Hematopoietic multipotent progenitor cell treated with erythropoietin and hydrocortisone succinate and interleukin-3 and kit ligand, for 15 days (in vitro differentiated cells): Measurements from ENCODE around the gene DPYD.

Experiments used
- DNase-seq: peaks from one replicate; pipeline ENCODE4 v3.0.0-alpha.2; 2015; ENCODE audit warnings: low spot score

DPYD gene

DNA sequence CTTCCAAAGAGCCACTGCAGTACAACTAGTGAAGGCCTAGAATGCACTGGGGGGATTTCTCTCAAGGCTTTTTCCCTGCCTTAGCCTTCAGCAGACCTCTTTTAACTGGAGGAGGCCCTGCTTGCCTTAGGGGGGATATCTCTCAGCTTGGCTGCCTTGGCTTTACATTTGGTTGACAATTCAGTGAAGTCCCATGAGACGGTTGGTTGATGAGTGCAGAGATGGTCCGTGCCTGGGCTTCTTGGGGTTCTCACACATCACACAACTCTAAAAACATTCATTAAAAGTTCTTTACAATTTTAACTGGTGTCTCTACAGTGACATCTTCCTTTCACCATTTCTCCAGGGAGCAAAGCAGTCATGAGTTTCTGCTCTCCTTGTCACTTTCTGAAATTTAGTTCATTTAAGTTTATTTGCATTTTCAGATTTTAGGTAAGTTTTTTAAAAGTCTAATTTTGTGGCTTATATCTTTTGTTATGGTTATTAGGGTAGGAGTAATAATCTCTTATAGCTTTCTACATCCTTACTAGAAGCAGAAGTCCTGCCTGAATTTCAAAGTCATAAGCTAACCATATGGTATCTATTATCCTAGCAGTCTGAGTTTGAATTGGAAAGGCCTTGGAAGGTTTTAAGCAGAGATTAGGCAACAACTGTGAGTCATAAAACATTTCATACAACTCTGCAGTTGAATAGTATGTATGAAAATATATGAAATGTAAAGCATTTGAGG is 487.6 kb downstream of the DPYD start:
- no peak for DNase-seq

DNA sequence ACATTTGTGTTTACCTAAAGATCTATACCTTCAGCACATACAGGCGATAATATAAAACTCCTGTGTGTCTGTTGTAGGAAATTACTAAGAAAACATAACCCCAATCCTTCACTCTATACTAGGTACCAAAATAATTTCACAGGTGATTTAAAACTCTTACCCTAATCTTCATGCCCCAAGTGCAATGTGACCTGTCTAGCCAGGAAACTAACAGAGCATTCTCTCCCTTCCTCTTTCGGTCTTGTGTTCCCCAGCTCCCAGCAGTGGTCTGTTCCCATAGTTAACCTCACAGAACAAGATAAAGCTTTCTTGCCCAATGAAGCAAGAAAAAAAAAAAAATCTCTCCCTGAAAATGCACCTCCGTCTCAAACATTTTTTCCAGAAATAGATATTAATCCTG is 493.5 kb downstream of the DPYD start:
- DNase-seq = no peak

- DNase-seq = no peak
These were observed 496.6 kb downstream of the DPYD start for GRCh38 chr1:97424209-97424608.

DNA sequence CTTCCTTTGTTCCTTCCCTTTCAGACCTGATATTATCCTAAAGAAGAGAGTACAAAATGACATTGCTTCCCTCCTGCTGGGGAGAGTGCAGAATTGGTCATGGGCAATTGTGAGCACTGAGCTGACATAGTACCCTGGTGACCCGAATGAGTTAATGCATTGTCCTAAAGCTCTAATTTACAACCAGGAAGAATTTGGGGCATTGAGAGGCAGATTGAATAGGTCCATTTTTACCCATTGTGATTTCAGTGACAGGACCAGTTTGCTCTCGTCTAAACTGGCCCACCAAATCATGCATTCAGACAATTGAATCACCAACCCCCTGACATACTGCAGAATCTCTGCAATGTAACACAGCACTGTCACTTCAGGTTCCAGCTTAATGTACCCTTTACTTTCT is 497.4 kb downstream of the DPYD start:
- no peak for DNase-seq

DNA sequence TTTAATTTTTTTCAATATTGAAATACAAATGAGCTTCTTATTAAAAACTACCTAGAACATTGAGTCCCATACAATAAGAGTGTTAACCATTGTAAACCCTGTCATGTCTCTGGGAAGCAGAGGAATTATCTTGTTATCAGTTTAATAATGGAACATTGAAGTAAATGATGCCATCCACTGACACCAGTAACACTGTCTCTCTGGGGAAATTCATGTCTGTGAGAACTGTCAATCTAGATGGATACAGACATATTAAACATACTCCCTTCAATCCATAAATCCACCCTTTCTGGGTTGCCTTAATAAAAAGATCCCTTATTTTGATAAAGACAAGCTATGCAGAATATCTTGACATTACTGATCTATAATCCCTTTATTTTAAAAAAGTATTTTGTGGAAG is 503.2 kb downstream of the DPYD start:
- no peak for DNase-seq

- no peak for DNase-seq
These were observed 506.0 kb downstream of the DPYD start for GRCh38 chr1:97414682-97415312.

- no peak for DNase-seq
These were observed 508.1 kb downstream of the DPYD start for GRCh38 chr1:97412737-97413136.

GRCh38 chr1:97412166-97412565 is 508.7 kb downstream of the DPYD start:
- no peak for DNase-seq

GRCh38 chr1:97396463-97396862 is 524.4 kb downstream of the DPYD start:
- no peak for DNase-seq

- DNase-seq = no peak
These were observed 528.1 kb downstream of the DPYD start for GRCh38 chr1:97392701-97393100.

GRCh38 chr1:97385536-97386277 is 535.1 kb downstream of the DPYD start:
- no peak for DNase-seq

- DNase-seq = no peak
These were observed 536.4 kb downstream of the DPYD start for GRCh38 chr1:97384294-97384968.

DNA sequence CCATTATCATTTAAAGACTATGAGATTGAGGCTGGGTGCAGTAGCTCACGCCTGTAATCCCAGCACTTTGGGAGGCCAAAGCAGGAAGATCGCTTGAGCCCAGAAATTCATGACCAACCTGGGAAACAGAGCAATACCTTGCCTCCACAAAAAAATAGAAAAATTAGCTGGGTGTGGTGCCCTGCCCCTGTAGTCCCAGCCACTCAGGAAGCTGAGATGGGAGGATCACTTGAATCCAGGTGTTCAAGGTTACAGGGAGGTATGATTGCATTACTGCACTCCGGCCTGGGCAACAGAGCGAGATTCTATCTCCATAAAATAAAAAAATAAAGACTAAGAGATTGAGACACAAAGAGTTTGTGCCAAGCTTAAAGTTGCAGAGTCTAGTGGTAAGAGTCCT is 537.0 kb downstream of the DPYD start:
- DNase-seq = no peak

- no peak for DNase-seq
These were observed 538.6 kb downstream of the DPYD start for GRCh38 chr1:97382206-97382605.

GRCh38 chr1:97379387-97380075 is 541.3 kb downstream of the DPYD start:
- DNase-seq = no peak

DNA sequence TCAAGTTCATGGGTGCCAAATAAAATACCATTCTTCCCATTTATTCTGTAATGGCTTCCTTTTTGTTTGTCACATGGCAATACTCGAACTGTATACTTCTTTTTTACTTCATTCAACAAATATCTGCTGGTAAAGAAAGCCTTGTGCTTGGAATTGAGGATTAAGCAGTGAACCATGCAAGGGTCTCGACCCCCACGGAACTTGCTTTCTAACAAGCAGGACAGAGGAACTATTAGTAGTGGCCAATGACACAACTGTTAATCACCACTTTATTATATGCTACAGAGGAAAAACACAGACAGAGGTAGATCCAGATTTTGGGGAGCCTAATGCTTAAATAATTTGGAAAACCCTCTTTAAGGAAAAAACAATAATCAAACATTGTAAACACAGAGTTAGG is 542.2 kb downstream of the DPYD start:
- no peak for DNase-seq

DNA sequence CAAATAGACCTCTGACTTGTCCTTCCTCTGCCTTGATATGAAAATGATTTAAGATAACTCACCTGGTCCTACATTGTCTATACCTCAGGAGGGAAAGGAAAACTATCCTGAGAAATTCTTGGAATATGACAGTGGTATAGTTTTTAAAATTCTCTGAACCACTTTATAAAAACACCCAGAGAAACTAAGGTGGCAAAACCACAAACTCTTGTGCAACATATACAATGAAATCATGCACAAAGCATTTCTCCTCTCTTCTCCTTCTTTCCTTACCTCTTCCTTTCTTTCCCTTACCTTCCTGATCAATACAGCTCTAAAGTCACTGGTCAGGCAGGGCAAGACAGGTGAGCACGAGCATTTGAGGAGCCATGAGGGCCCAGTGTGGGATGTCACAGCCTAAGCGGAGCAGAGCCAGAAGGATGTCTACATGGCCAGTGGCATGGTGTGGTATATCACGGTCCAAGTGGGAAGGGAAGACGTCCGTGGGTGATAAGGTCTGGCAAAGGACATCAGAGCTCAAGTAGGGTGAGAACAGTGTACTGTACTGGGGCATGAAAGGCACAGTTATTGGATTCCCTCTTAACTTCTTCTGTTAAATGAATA is 543.3 kb downstream of the DPYD start:
- no peak for DNase-seq

DNA sequence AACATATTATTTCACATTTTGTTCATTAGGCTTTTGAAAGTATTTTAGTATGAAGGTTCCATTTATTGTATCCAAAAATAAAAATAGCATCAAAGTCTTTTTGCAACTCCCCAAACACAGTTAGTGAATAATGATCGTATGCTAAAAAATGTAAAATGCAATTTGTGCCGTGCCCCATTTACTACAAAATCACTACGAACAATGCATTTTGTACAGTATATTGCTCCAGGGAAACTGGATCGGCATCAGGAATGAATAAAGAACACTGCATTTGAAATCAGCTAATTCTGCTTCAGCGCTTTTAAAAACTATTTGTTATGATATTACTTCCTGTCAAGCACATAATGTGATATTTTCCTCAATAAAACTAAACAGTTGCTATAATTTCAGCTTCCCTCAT is 547.8 kb downstream of the DPYD start:
- no peak for DNase-seq

- no peak for DNase-seq
These were observed 548.3 kb downstream of the DPYD start for GRCh38 chr1:97372531-97372930.

DNA sequence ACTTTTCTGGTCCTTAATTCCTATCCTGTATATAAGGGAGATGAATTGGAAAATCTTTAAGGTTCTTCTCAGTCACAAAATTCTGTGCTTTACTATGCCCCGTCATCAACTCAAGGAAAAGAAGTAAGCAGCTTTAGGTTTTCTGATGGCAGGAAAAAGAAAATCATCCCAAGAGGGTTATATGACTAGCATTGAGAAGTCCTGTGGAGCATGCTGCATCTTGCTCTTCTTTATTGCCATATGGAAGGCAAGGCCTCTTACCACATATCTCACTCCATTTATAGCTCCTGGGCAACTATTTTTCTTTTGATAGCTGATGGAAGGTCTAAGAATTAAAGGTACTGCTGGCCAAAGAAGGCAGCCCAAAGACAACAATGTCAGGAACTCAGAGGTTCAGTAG is 552.5 kb downstream of the DPYD start:
- DNase-seq = no peak

DNA sequence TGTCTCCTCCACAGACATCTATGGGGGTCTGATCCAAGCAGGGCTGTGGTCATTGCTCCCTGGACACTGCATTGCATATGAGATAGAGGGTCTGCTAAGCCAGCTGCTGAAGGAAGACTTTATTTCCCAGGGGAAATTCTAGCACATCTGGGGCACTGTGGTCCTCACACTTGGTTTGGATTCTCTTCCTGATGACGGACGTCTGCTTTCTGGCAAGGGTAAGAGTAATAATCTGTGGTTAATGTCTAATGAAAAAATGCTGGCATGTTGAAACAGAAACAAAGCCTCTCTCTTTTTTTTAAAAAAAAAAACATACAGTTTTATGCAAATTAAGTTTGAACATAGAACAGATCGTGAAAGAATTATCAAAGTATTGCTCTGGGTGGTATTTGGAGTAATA is 553.9 kb downstream of the DPYD start:
- no peak for DNase-seq

GRCh38 chr1:97365026-97365425 is 555.8 kb downstream of the DPYD start:
- no peak for DNase-seq
